ENCODE results near the gene SMYD1.

- no peak for TF ChIP-seq CTCF (IDR thresholded peaks at IDR 0.05 in 2 of 3, conservative IDR thresholded peaks at IDR 0.05 in 1 of 3; ENCODE audit: borderline replicate concordance in 1 of 3, insufficient read depth in 1 of 3, low read depth in 2 of 3, low read length in 2 of 3)
- TF ChIP-seq POLR2A (IDR thresholded peaks at IDR 0.05; ENCODE audit: borderline replicate concordance, extremely low read depth, insufficient read depth, insufficient read length) = no peak
- TF ChIP-seq EGR1 (IDR thresholded peaks at IDR 0.05; ENCODE audit: low read depth) = no peak
- TF ChIP-seq ELF1 (IDR thresholded peaks at IDR 0.05; ENCODE audit: borderline replicate concordance, low read depth) = no peak
- no peak for TF ChIP-seq EZH2 (IDR thresholded peaks at IDR 0.05)
- no peak for TF ChIP-seq FOSL1 (IDR thresholded peaks at IDR 0.05; ENCODE audit: low read depth)
- no peak for TF ChIP-seq ZNF274 (IDR thresholded peaks at IDR 0.05; ENCODE audit: low read depth, low read length)
- no peak for TF ChIP-seq MAX (IDR thresholded peaks at IDR 0.05)
Measured at GRCh38 chr2:88078643-88079172, 11.1 kb downstream of the SMYD1 start.

Data from HCT116 (cell line).